ENCODE data around the gene PPM1J. TPM values are rescaled to one million over a fixed set of nuclear protein-coding genes. Genes with fewer than 3 reads are reported as not detected.

Gene PPM1J
- total and polyA plus RNA-seq, 2 of the 8 experiments (the other 6 are each of a cell fraction or from before 2014, with no cell fraction given): 19.4 to 31.6 TPM

DNA sequence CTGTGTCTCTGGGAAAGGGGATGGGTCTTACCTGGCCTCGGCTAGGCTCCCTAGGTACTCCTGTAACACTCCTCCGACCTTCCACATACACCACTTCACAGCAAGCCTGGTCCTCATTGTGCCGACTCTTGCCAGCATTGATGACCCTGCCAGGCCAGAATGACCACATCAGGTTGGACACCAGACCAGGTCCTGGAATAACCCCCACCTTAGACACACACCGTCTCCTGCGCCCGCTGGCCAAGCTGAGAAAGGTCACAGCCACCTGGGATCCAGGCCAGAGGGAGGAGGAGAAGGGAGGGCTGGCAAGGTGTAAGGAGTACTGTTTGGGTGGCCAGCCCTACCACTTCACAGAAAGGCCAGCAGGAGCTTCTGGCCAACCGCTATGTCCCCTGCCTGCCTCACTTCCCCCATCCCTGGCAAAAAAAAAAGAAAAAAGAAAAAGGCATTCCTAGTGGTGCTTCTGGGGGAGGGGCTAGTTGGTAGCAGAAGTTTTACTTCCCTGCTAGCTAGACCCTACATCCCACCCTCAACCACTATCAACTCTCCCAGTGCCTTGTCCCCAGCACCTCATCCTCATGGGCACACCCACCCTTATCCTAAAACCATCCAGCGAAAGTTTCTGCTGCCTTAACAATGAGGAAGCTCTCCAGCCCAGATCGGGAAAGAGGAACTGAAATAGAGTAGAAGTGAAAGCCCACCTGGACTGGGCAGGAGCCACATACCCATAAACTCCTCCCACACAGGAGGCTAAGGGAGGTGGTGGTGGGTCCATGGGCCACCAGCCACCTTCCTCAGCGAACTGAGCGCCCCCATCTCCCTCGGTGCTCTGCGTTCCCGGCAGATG is 1.4 kb downstream of the PPM1J start:
- no peak overlapping the region for H3K56ac ChIP-seq (replicated peaks; ENCODE audit: insufficient read length, low read depth, low read length)
- H3K79me2 ChIP-seq (ENCODE audit: control insufficient read depth in 1 of 2, insufficient read depth in 2 of 2, low read length in 2 of 2): no peaks in the 10 kb centered on the region
- peaks cover 0 to 15% (median 7%) of the 10 kb centered on the region in 4 experiments; a peak in 4 of 7 replicates for H3K27me3 ChIP-seq (replicated peaks in 1 of 4; ENCODE audit: control insufficient read depth in 3 of 4, extremely low read depth in 1 of 4, insufficient read depth in 3 of 4, low read length in 3 of 4)
- H2AK5ac ChIP-seq (ENCODE audit: low read depth, low read length): no peak overlapping the region
- no peak overlapping the region for H3K9ac ChIP-seq (replicated peaks in 1 of 4; ENCODE audit: extremely low read depth in 1 of 4, low read depth in 3 of 4, low read length in 3 of 4)
- H3K36me3 ChIP-seq (ENCODE audit: control insufficient read depth in 2 of 4, insufficient read depth in 4 of 4, low read length in 3 of 4): peaks cover 0 to 5% (median 3%) of the 10 kb centered on the region in 4 experiments; a peak in 4 of 8 replicates
- peak overlapping the region; percentile 59 to 81 (median 68) for H3K4me3 ChIP-seq (ENCODE audit: extremely low read depth in 1 of 4, insufficient read depth in 2 of 4, low read depth in 3 of 4, low read length in 4 of 4)
- WGBS, 2 experiments (ENCODE audit: extremely low coverage in 1 of 2, insufficient coverage in 1 of 2, insufficient read length in 1 of 2, insufficient replicate concordance in 2 of 2, low coverage in 1 of 2, low lambda C conversion rate in 2 of 2, missing lambda C conversion rate in 1 of 2): 40% methylated on average over 14 of the region's 14 CpGs; no CpG with 5 or more reads in 1 of the 2 experiments
- CTCF ChIA-PET (ENCODE audit: partially characterized antibody): interaction anchor here (0.8 to 14.2 kb wide), 8 partner anchors 10 to 323 kb away, joined by 3 to 547 read pairs (median 8); partner anchors contain the start of gene MOV10
- H3K9me3 ChIP-seq (ENCODE audit: insufficient read depth in 2 of 2, low read depth in 1 of 2, low read length in 1 of 2): no peaks in the 10 kb centered on the region
- POLR2A ChIA-PET (ENCODE audit: partially characterized antibody): interaction anchor here (0.7 to 4.3 kb wide), 10 partner anchors 9 to 359 kb away, joined by 3 to 32 read pairs (median 4); partner anchors contain the start of genes LRIG2, MOV10 and WNT2B
- no peak overlapping the region for H3K27ac ChIP-seq (ENCODE audit: low read depth, low read length)
- no peak overlapping the region for H2AFZ ChIP-seq (ENCODE audit: low read length)
- H2BK120ac ChIP-seq (replicated peaks; ENCODE audit: low read depth, low read length): no peak overlapping the region
- peaks cover 0 to 8% of the 10 kb centered on the region in 2 experiments for H4K20me1 ChIP-seq (replicated peaks in 1 of 2; ENCODE audit: control insufficient read depth in 1 of 2, insufficient read depth in 2 of 2, low read length in 2 of 2)
- 0 out of 2 replicates have a peak overlapping the region, but pooled peaks have one; percentile 22 for H2BK15ac ChIP-seq (ENCODE audit: low read length)
- H4K5ac ChIP-seq (ENCODE audit: insufficient read length, low read depth, low read length): no peak overlapping the region
- H3K23ac ChIP-seq (ENCODE audit: insufficient read length): no peak overlapping the region
- H4K91ac ChIP-seq (replicated peaks; ENCODE audit: insufficient read length, low read length): peak overlapping the region; percentile 41
- H2BK20ac ChIP-seq (ENCODE audit: low read length): no peak overlapping the region
- FAIRE-seq: no peak
- no peak overlapping the region for H3K14ac ChIP-seq (ENCODE audit: insufficient read length)
- H3K4me1 ChIP-seq (replicated peaks in 1 of 4; ENCODE audit: control insufficient read depth in 3 of 4, insufficient read depth in 4 of 4, low read length in 3 of 4): peaks cover 0 to 20% (median 13%) of the 10 kb centered on the region in 4 experiments; a peak in 6 of 7 replicates
- no peak overlapping the region for H3K4ac ChIP-seq (replicated peaks; ENCODE audit: insufficient read length, low read depth, low read length)
- H3K23me2 ChIP-seq (ENCODE audit: low read depth, low read length): peaks cover 14% of the 10 kb centered on the region
- no peak for DNase-seq (ENCODE audit: low read depth in 1 of 2, low spot score in 2 of 2)
- peak overlapping the region; percentile 75 to 82 for H3K4me2 ChIP-seq (ENCODE audit: insufficient read depth in 1 of 2, low read depth in 2 of 2, low read length in 2 of 2)
- H2BK12ac ChIP-seq (ENCODE audit: low read depth, low read length): no peak overlapping the region
- H3K79me1 ChIP-seq (ENCODE audit: low read depth, low read length): no peaks in the 10 kb centered on the region
- peak overlapping the region; percentile 15; the same call in 1 of the 2 replicates for H3K18ac ChIP-seq (ENCODE audit: extremely low read depth, low read length)
- no peak overlapping the region; the same call in 1 of the 2 replicates for H2BK5ac ChIP-seq (ENCODE audit: low read depth, low read length)
- H4K8ac ChIP-seq (ENCODE audit: extremely low read depth, insufficient read depth, low read length): no peak overlapping the region; the same call in 1 of the 2 replicates
- TF ChIP-seq MAX (IDR thresholded peaks at IDR 0.05) (no peak), EZH2 (IDR thresholded peaks at IDR 0.05; ENCODE audit: low read depth, low read length, severe bottlenecking) (no peak), POLR2A (IDR thresholded peaks at IDR 0.05; ENCODE audit: control extremely low read depth in 1 of 2, low read depth in 2 of 2, low read length in 2 of 2) (no peak), HDAC6 (IDR thresholded peaks at IDR 0.05; ENCODE audit: low read depth, low read length) (no peak), KDM1A (IDR thresholded peaks at IDR 0.05; ENCODE audit: borderline replicate concordance, low read length) (no peak), TEAD4 (IDR thresholded peaks at IDR 0.05; ENCODE audit: low read depth, low read length) (no peak), CHD1 (IDR thresholded peaks at IDR 0.05; ENCODE audit: low read depth, low read length) (no peak), CBX5 (IDR thresholded peaks at IDR 0.05; ENCODE audit: low read depth, low read length) (no peak), FOSL1 (IDR thresholded peaks at IDR 0.05; ENCODE audit: insufficient read depth, low read depth, low read length) (no peak), CHD2 (IDR thresholded peaks at IDR 0.05; ENCODE audit: low read length) (no peak), POLR2AphosphoS5 (IDR thresholded peaks at IDR 0.05; ENCODE audit: low read depth, low read length) (no peak)

Data from H1 (cell line).